MV-4-11 (cell line): ENCODE data around the gene AHSP.
A peak's percentile ranks its signal among the peaks of the same experiment; 100 is the strongest.
"Not testable (repeated sequence)": the region's sequence is repeated elsewhere in the genome, so short reads cannot be mapped to it uniquely, and the experiment has no call there.

ENCODE experiments used
- DNase-seq: peaks from one replicate; lab custom pipeline; 2025; lab: John Stamatoyannopoulos, UW

AHSP gene

GRCh38 chr16:31501226-31501965 is 26.3 kb upstream of the AHSP start:
- no peak for DNase-seq

DNA sequence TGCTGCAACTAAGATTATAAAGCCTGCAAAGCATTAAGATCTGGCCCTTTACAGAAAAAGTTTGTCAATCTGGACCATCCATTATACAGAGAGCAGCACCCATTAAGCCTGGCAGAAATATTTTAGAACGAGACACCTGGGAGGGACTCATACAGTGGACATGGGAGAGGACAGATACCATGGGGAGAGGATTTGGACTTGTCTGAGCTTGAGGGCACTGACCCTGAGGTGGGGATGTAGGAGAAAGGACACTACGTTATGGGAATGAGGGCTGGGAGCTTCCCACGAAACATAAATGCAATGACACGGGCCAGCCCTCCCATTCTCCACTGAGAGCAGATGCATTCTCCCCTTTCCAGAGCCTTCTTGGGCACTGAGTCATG is 25.7 kb upstream of the AHSP start:
- DNase-seq: no peak

- DNase-seq: no peak
Measured at GRCh38 chr16:31502981-31503380, 24.7 kb upstream of the AHSP start.

DNA sequence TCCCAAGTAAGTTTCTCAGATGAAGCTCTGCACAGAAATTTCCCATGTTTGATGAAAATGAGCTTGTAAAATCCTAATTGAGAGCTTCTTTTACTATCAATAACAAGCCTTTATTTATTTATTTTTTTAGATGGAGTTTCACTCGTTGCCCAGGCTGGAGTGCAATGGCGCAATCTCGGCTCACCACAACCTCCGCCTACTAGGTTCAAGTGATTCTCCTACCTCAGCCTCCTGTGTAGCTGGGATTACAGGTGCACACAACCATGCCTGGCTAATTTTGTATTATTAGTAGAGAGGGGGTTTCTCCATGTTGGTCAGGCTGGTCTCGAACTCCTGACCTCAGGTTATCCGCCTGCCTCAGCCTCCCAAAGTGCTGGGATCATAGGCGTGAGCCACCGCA is 24.1 kb upstream of the AHSP start:
- not testable (repeated sequence) for DNase-seq

- no peak for DNase-seq
Measured at GRCh38 chr16:31504159-31504558, 23.5 kb upstream of the AHSP start.

- peak; percentile 90 for DNase-seq
Measured at GRCh38 chr16:31505483-31505882, 22.2 kb upstream of the AHSP start.

DNA sequence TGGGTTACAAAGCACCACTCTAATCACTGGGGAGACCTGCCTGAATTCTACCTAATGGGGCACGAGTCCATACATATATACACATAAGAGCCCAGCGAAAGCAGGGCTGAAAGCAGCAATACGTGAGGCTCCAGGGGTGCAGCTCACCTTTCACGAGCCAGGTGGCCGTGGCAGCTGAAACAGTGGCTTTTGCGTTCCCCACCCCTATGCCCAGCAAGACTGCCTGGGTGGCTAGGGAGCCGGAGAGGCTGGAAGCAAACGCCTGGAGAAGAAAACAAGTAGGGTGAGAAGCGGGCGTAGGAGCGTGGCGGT is 20.1 kb upstream of the AHSP start:
- DNase-seq: no peak

DNA sequence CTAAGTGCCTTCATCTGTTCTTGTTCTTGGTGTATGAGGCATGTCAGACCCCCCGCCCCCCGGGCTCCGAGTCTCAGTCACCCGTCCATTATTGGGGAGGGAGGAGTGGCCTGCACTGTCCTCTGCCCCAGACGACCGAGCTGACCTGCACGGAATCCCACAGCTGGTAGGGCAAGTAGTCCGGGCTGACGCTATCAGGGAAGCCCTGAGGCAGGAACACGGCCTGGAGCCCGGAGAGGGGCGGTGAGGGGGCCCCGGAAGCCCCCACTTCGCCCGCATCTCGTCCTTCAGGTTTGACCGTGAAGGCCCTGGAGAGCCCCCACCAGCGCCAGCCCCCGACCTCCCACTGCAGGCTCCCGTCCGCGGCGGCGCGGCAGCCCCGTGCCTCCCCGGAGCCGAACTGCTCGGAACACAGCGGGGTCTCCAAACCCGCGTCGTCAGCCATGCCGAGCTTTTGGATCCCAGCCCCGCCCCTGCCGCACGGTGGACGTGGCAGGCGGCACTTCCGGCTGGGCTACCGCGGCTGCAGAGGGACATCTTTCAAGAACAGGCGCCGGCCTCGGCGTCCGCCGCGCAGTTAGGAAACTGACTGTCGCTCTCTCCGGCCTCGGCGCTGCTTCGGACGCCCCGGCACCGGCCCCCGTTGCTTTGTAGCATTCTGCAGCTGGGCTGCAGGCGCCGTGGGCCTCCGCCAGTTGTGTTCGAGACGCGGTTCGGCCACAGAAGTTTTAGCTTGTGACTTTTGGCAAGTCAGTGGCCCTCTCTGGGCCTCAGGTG is 19.6 kb upstream of the AHSP start, which contains the start of gene RUSF1:
Gene RUSF1, minus strand, starts transcription at position 463 of the 777 bp plus-strand sequence. Its CDS starts 18 bp downstream, at position 445.
- peak; percentile 82 for DNase-seq

DNA sequence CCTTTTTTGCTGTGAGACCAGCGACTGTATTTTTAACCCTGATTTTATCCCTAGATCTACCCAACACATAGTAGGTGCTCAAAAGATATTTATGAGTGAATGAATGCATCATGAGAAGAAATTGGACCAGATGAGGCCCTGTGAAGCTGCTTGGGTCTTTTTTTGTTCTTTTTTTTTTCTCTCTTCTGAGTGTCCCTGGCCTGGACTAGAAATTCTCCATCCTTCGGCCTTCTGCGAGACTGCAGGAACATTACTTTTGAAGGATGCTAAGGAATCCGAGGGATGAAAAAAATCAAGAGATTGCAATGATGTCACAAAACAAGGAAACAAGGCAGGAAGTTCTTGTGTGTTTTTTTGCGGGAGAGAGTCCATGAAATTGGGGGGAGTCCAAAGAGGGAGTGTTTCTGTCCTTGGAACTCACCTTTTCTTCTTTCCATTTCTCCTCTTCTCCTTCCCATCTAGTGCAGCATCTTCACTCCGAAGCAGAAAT is 18.9 kb upstream of the AHSP start:
- DNase-seq: no peak

GRCh38 chr16:31513126-31513525 is 14.6 kb upstream of the AHSP start:
- DNase-seq: no peak

DNA sequence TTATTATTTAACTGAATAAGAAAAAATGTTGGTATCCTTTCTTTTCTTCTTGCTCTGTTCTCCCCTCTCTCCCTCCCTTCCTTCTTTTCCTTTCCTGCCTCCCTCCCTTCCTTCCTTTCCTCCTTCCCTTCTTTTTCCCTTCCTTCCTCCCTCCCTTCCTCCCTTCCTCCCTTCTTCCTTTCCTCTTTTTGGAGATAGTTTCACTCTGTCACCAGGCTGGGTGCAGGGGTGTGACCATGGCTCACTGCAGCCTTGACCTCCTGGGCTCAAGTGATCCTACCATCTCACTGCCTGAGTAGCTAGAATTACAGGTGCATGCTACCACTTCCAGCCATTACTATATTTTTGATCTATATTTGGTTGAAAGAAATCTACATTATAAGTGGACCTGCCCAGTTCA is 13.8 kb upstream of the AHSP start:
- no peak for DNase-seq

DNA sequence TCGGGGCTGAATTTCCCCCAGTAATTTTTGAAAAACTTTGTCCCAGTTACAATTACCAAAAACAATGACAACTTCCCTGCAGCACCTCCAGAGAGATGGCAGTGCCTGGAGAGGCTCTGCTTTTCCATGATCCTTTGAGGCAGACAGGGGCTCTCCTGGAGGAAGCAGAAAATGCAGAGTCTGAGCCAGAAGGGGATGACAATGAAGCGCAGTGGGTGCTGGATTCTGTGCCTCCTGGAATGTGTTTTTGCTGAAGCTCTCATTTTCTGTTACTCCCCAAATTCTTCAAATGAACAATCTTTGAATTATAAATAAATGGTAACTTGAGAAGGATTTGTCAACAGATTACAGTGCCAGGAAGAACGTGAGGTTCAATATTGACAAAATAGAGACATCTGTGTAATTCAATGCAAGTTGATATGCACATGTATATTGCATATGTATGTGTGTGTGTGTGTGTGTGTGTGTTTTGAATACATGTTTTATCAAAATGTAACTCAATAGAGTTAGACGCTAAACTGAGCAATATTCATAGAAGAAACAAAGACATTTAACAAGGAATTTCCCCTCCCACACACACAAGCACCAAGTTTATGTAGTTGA is 9.8 kb upstream of the AHSP start:
- no peak for DNase-seq

- no peak for DNase-seq
Measured at GRCh38 chr16:31519759-31520431, 7.8 kb upstream of the AHSP start.

GRCh38 chr16:31521368-31521767 is 6.3 kb upstream of the AHSP start:
- no peak for DNase-seq

- no peak for DNase-seq
Measured at GRCh38 chr16:31522071-31522470, 5.6 kb upstream of the AHSP start.

DNA sequence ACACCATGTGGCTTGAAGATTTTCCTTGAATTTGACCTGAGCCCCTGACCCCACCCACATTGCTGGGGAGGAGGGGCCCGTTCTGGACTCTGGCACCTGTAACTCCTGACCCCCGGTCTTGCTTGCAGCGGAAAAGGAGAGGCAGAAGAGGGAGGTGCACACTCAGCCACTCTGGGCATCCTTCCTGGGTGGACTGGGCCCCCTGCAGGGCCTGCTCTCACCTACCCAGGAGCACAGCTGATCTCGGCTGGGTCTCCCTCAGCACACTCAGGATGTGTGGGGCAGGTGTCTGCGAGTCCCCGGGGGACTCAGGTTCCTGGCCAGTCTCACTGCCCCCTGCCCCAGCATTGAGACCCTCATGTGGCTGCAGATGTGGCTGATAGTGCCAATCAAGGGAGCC is 3.9 kb upstream of the AHSP start:
- DNase-seq: not testable (repeated sequence)

GRCh38 chr16:31525113-31525512 is 2.6 kb upstream of the AHSP start:
- no peak for DNase-seq

DNA sequence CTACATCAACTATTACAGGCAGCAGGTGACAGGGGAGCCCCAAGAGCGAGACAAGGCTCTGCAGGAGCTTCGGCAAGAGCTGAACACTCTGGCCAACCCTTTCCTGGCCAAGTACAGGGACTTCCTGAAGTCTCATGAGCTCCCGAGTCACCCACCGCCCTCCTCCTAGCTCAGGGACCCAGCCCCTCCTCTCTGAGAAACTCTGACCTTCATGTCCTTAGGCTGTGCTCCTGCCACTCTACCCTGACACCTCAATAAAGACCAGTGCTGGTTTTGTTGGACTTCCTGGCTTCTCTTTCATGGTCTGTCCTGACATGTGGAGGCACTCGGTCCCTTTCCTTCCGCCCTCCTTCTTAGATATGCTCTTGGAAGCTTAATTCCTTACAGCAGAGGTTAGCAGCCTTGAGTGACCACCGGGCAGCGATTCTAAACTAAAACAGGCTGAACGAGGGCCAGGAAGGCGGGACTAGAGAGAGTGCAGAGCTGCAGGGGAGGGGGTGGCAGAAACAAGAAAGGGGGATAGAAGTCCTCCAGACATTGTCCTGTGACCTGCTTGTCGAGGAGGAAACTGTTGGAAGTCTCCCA is 915 bp downstream of the AHSP start:
- DNase-seq: no peak

DNA sequence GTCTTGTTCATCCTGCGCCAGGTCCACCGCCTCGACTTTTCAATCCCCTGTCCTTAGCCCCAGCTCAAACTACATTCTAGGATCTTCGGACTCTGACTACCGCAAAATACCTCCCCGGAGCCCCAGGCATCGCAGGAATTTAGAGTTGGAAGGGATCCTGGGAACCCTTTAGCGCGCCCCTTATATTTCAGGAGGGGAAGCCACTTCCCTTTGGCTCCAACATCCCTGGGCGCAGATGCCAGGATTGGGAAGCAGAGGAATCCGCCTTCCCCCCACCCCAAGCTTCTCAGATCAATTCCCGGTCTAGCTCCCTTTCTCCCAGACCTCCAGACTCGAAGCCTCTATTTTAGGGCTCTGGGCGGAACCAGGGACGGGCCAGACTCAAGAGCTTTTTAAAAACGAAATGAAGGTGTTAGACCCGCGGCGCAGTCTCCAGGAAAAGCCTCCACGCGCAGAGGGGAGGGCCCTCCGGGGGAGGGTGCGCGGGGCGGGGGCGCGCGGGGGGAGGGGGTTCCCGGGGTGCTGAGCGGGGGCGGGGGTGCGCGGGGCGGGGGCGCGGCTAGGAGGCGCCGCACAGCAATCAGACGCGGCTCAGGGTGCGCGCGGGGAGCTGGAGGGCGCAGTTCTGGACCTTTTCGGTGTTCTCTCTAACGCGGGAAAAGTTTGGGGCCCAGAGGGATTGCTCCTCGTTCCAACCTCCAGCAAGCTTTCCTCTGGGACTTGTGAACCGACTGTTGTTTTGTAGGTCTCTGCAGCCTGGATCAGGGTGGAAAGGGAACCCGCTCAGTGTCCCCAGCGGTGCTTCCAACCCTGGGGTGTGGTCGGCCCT is 1.6 kb downstream of the AHSP start:
- no peak for DNase-seq

DNA sequence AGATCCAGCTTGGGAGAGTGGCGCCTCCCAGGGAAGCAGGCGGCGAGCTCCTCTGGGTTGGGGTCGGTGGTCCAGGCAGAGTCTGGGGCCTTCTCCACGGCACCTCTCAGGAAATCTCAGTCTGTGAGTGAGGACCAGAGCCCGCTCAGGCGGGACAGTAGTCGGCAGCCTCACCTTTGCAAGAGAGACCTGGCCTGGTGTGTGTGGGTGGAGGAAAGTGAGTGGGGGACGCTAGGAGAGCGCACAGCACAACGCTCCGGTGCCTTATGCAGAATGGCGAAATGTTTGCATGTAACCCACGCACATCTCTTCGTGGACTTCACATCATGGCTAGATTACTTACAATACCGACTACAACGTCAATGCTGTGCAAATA is 2.2 kb downstream of the AHSP start:
- DNase-seq: no peak

- DNase-seq: no peak
Measured at GRCh38 chr16:31530405-31530804, 2.7 kb downstream of the AHSP start.
